Skeletal muscle satellite cell (primary cell): ENCODE data around the gene RSU1.
A peak's percentile ranks its signal among the peaks of the same experiment; 100 is the strongest.
"Not testable (repeated sequence)": the region's sequence is repeated elsewhere in the genome, so short reads cannot be mapped to it uniquely, and the experiment has no call there.

Experiments
- H3K27me3 ChIP-seq: 2 replicates; pipeline ENCODE4 v1.7.0; 2013; ENCODE audit warnings: low read length; ENCODE audit not compliant: control insufficient read depth, insufficient read depth
- H3K36me3 ChIP-seq: 2 replicates; pipeline ENCODE4 v1.7.0; 2013; ENCODE audit warnings: mild to moderate bottlenecking, control low read depth, low read length; ENCODE audit not compliant: insufficient read depth
- H3K4me1 ChIP-seq: 2 replicates; pipeline ENCODE4 v1.7.0; 2013; ENCODE audit warnings: low read length; ENCODE audit not compliant: control insufficient read depth, insufficient read depth
- H3K4me2 ChIP-seq: 2 replicates; pipeline ENCODE4 v1.7.0; 2013; ENCODE audit warnings: mild to moderate bottlenecking, low read length
- H3K4me3 ChIP-seq: 2 replicates; pipeline ENCODE4 v1.7.0; 2013; ENCODE audit warnings: low read length
- H3K9ac ChIP-seq: 2 replicates; pipeline ENCODE4 v1.7.0; 2013; ENCODE audit warnings: mild to moderate bottlenecking, low read depth, low read length, moderate library complexity
- H3K9me3 ChIP-seq: replicated peaks from 2 replicates; pipeline ENCODE4 v1.7.0; 2013; ENCODE audit warnings: mild to moderate bottlenecking, control low read depth, low read length

RSU1 gene

DNA sequence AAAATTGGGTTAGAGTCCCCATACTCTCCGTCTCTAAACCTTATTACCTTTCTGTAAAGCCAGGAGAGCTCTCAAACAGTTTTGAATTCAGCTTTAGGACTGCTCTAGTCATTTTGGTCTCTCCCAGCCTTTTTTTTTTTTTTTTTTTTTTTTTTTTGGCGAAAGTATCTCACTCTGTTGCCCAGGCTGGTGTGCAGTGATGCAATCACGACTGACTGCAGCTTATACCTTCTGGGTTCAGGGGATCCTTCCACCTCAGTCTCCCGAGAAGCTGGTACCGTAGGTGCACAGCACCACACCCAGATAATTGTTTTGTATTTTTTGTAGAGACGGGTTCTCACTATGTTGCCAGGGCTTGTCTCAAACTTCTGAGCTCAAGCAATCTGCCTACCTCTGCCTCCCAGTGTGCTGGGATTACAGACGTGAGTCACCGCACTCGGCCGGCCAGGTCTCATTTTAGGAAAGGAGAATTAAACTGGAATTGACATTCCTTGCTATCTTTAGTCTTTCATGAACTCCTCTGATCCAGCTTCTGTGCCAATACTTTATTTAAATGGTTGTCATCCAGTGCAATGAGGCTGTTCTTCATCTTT lies 31.4 kb upstream of the RSU1 start:
- Histone ChIP-seq H3K4me3 (no peak overlapping the region), H3K9me3 (no peaks in the 10 kb centered on the region), H3K4me2 (no peak overlapping the region), H3K36me3 (no peaks in the 10 kb centered on the region), H3K4me1 (no peaks in the 10 kb centered on the region), H3K27me3 (no peaks in the 10 kb centered on the region), H3K9ac (no peak overlapping the region)

DNA sequence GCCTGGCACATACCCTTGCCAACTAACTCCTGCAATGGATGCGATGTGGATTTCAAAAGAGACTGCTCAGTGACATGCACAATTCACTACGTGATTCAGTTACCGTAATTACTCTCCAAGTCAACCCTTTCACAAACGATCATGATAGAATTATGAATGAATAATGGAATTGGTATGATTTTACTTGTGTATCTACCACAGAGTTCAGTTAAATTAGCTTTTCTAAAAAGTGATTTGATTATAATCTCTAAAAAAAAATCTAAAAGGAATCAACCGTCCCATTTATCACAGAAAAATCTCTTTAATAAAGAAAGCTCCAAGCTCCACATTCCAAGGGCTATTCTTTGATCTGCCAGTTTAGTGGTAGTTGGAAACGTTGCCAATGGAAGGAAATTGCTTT lies 30.4 kb upstream of the RSU1 start:
- Histone ChIP-seq H3K4me2 (no peak overlapping the region), H3K27me3 (no peaks in the 10 kb centered on the region), H3K9me3 (no peaks in the 10 kb centered on the region), H3K4me1 (no peaks in the 10 kb centered on the region), H3K9ac (no peak overlapping the region), H3K4me3 (no peak overlapping the region), H3K36me3 (no peaks in the 10 kb centered on the region)

DNA sequence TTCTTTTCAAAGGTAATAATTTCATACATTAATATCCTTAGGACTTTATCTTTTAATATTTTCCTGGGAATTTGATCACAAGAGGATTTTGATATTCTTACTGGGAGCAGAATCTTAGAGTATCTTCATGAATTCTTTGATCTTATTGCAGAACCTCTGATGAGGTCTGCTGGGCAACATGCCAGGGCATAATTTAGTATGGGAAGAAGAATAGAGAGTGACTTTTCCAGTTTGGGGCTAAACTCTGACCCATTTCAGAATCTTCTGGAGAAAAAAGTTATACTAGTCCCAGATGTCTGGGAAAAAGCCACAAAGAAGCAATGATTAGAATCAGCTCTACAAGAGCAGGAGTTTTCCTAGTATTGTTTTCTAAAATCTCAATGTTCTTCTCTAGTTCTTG lies 28.0 kb upstream of the RSU1 start:
- no peaks in the 10 kb centered on the region for H3K9me3 ChIP-seq
- H3K36me3 ChIP-seq, result no peaks in the 10 kb centered on the region
- H3K4me3 ChIP-seq, result no peak overlapping the region
- H3K9ac ChIP-seq, result no peak overlapping the region
- H3K4me1 ChIP-seq, result no peaks in the 10 kb centered on the region
- no peak overlapping the region for H3K4me2 ChIP-seq
- H3K27me3 ChIP-seq, result no peaks in the 10 kb centered on the region

DNA sequence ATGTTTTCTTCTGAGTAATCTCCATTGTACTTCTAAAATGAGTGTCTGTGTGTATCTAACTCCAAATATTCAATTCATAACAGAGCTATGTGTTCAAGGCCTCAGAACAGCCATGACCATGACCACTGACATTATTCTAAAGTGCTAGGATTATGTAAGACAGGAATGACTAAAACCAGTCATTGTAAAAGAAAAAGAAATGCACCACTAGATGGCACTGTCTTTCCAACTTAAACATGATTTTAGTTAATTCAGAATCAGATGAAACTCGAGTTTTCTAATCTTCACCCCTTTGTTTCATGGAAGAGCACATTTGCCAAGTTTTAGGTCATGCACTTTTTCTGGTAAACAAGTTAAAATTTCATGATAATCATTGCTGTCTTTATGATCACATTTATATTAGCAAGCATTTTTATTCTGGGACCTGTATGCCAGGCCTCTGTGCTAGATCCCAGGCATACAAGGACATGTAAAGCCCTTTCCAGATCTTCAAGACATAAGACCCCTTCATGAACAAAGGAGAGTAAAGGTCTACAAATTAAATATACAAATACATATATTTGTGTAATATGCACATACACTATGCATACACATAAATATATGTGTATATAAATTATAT lies 26.1 kb upstream of the RSU1 start:
- Histone ChIP-seq H3K36me3 (no peaks in the 10 kb centered on the region), H3K9me3 (no peaks in the 10 kb centered on the region), H3K4me3 (no peak overlapping the region), H3K9ac (no peak overlapping the region), H3K4me1 (no peaks in the 10 kb centered on the region), H3K27me3 (no peaks in the 10 kb centered on the region), H3K4me2 (no peak overlapping the region)

DNA sequence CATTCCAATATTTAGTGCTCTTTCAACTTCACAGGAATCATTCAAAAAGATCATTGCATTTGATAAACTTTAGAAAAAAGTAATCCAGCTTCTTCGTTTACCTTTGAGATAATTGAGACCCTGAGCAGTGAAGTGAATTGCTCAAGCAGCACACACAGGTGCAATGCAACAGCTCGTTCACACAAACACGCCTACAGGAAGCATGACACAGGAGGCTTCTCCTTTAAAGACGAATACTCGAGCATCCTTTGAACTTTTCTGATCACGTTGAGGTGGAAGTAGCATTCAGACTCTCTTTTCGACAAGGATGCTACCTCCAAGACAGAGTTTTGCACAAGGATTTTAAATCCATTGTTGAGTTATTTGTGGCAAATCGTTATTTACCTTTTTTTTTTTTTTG lies 18.0 kb upstream of the RSU1 start:
- Histone ChIP-seq H3K9me3 (no peaks in the 10 kb centered on the region), H3K9ac (no peak overlapping the region), H3K4me1 (peaks cover 16% of the 10 kb centered on the region), H3K27me3 (no peaks in the 10 kb centered on the region), H3K4me2 (no peak overlapping the region), H3K4me3 (no peak overlapping the region), H3K36me3 (no peaks in the 10 kb centered on the region)

DNA sequence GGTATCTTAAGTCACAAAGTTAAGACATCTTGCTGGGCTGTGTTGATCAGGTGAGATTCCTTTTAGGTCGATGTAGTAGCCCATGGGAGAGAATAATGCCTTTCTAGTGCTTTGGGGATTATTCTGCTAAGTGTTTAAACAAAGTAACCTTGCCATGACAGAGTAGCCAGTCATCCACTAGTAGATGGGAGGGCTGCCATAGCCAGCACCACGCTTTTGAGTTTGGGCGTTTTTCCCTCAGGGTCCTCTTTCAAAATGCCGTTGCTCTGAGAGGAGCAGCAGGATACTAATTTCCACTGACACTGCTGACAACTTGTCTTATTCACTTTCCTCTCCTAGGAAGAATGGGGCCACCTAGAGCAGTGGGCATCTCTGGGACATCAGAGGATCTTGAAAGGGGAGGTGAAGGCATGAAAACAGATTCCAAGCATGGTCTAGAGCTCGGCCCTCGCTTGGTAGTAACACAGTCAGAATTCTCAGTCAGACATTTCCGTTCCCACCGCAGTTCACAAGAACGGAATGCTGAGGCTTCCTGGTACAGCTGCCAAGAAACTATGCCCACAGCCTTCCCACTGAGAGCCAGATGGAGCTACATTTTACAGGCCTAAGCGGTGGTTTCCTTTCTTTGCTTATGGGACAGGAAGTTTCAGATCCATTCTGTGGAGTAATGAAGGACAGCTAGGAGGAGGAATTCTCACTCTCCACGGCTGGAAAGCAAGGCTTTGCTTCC lies 15.3 kb upstream of the RSU1 start:
- H3K9ac ChIP-seq, result peak overlapping the region; percentile 69
- H3K4me3 ChIP-seq, result peak overlapping the region; percentile 24
- H3K36me3 ChIP-seq, result no peaks in the 10 kb centered on the region
- no peaks in the 10 kb centered on the region for H3K9me3 ChIP-seq
- H3K4me2 ChIP-seq, result peak overlapping the region; percentile 65
- H3K4me1 ChIP-seq, result peaks cover 30% of the 10 kb centered on the region
- H3K27me3 ChIP-seq, result no peaks in the 10 kb centered on the region

DNA sequence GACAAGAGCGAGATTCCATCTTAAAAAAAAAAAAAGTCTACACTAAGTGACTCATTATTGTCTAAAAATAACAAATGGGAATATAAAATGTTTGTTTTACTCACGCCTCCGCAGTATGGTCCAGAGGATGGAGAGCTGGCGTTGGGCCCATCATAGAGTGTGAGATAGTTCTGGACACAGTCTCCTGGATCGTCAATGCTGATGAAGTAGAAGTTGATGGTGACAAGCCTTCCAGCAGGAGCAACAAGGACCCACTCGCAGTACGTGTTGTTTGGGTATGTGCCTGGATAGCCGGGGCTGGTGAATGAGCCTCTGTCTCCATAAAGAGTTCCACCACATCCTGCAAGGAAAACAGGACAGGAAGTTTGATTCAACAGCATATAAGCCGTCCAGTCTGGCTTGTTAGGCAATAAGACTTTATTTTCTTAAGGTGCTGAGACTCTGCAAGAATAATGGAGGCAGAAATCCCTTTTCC lies 11.5 kb upstream of the RSU1 start:
- peaks cover 30% of the 10 kb centered on the region for H3K4me1 ChIP-seq
- H3K4me3 ChIP-seq, result peak overlapping the region; percentile 26
- peak overlapping the region; percentile 22 for H3K9ac ChIP-seq
- no peaks in the 10 kb centered on the region for H3K9me3 ChIP-seq
- H3K27me3 ChIP-seq, result no peaks in the 10 kb centered on the region
- H3K4me2 ChIP-seq, result peak overlapping the region; percentile 42
- no peaks in the 10 kb centered on the region for H3K36me3 ChIP-seq

DNA sequence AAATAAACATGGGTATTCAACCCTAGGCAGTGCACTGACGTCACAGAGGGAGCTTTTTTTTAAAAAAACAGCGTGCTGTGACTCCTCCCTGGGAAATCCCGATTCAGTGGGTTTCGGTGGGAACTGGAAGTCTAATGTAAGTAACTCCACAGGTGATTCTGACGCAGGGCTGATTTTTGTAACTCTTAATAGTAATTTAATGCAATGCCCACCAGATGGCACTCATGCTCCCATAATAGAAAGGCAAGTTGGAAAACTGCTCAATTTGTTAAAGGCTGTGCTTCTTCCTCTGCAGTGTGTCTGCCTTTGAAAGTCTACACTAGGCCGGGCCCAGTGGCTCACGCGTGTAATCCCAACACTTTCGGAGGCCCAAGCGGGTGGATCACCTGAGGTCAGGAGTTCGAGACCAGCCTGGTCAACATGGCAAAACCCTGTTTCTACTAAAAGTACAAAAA lies 10.9 kb upstream of the RSU1 start:
- Histone ChIP-seq H3K36me3 (no peaks in the 10 kb centered on the region), H3K9me3 (no peaks in the 10 kb centered on the region), H3K4me3 (no peak overlapping the region), H3K27me3 (no peaks in the 10 kb centered on the region), H3K4me1 (peaks cover 27% of the 10 kb centered on the region), H3K9ac (peak overlapping the region; percentile 22), H3K4me2 (peak overlapping the region; percentile 42)

DNA sequence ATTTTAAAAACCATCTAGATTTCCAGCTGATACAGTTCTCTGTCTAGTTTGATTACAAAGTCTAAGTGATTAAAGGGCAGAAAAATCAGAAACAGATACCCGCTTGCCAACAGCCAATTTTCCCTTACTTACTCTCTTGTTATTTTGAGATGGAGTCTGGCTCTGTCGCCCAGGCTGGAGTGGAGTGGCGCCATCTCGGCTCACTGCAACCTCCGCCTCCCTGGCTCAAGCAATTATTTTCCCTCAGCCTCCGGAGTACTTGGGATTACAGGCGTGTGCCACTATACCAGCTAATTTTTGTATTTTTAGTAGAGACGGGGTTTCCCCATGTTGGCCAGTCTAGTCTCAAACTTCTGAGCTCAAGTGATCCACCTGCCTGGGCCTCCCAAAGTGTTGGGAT lies 10.2 kb upstream of the RSU1 start:
- not testable (repeated sequence) for H3K4me2 ChIP-seq

DNA sequence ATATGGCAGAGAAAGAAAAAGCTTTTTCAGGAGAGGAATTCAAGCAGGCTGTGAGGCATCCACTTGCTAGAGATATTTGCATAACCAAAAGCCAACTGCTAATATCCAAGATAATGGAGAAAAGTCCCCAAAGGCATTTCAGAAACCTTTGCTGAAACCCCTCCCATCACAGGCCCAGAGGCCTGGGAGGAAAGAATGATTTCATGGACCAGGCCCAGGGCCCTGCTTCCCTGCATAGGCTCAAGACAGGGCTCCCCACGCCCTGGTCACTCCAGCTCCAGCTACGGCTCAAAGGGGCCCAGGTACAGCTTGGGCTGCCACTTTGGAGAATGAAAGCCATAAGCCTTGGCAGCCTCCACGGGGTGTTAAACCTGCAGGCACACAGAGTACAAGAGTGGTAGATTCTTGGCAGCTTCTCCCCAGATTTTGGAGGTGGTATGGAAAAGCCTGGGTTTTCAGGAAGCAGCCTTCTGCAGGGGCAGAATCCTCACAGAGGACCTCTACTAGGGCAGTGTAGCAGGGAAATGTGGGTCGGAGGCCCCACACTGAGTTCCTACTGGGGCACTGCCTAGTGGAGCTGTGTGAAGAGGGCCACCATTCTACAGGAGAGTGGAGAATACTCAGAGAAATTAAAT lies 5.6 kb upstream of the RSU1 start:
- no peaks in the 10 kb centered on the region for H3K36me3 ChIP-seq
- H3K4me2 ChIP-seq, result no peak overlapping the region

More for the DNA sequence above, 10.2 kb upstream of the RSU1 start:
- H3K27me3 ChIP-seq, H3K9me3 ChIP-seq, H3K4me3 ChIP-seq, H3K9ac ChIP-seq, H3K36me3 ChIP-seq: not testable (repeated sequence)
- H3K4me1 ChIP-seq, result peaks cover 20% of the 10 kb centered on the region

DNA sequence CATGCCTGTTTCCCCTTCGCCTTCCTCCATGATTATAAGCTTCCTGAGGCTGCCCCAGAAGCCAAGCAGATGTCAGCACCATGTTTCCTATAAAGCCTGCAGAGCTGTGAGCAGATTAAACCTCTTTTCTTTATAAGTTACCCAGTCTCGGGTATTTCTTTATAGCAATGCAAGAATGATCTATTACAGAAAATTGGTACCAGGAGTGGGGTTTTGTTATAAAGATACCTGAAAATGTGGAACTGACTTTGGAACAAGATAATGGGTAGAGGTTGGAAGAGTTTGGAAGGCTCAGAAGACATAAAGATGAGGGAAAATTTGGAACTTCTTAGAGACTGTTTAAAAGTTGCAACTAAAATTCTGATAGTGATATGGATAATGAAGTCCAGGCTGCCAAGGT lies 4.8 kb upstream of the RSU1 start:
- no peak overlapping the region for H3K9ac ChIP-seq
- H3K4me3 ChIP-seq, result no peak overlapping the region

More for the DNA sequence above, 5.6 kb upstream of the RSU1 start:
- Histone ChIP-seq H3K27me3 (no peaks in the 10 kb centered on the region), H3K9ac (no peak overlapping the region), H3K4me3 (no peak overlapping the region), H3K9me3 (no peaks in the 10 kb centered on the region), H3K4me1 (peaks cover 8% of the 10 kb centered on the region)

More for the DNA sequence above, 4.8 kb upstream of the RSU1 start:
- no peak overlapping the region for H3K4me2 ChIP-seq
- H3K36me3 ChIP-seq, result no peaks in the 10 kb centered on the region
- no peaks in the 10 kb centered on the region for H3K9me3 ChIP-seq
- no peaks in the 10 kb centered on the region for H3K27me3 ChIP-seq
- H3K4me1 ChIP-seq, result peaks cover 9% of the 10 kb centered on the region
